WTC11 (cell line): ENCODE measurements around the gene ZNF22. TPM values are rescaled to one million over a fixed set of nuclear protein-coding genes. Genes with fewer than 3 reads are reported as not detected.

ENCODE experiments used
- ATAC-seq: fragments of 200-7000 bp; cut with Tn5 transposase; 2 replicates; pipeline ENCODE4 v1.10.0; 2021; ENCODE audit warnings: mild to moderate bottlenecking, moderate library complexity
- CTCF ChIA-PET: fragments of 300-600 bp; sonication (Branson Sonifier 250); formaldehyde crosslinking; loops from one replicate; lab custom pipeline; 2021; ENCODE audit warnings: antibody characterized with exemption; lab: Charles Lee
- POLR2A ChIA-PET: fragments of 350-600 bp; sonication (Branson Sonifier 250); formaldehyde crosslinking; loops from one replicate; lab custom pipeline; 2021; ENCODE audit warnings: antibody characterized with exemption; lab: Charles Lee
- DNase-seq: peaks from one replicate; pipeline ENCODE4 v3.0.0; 2021; ENCODE audit warnings: low spot score
- H3K27ac Mint-ChIP-seq: 2 replicates; pipeline ENCODE4 v1.8.0; 2021; ENCODE audit warnings: mixed read lengths
- H3K27me3 Mint-ChIP-seq: 2 replicates; pipeline ENCODE4 v1.8.0; 2021; ENCODE audit warnings: low read depth, mild to moderate bottlenecking, moderate library complexity, mixed read lengths
- H3K36me3 Mint-ChIP-seq: 2 replicates; pipeline ENCODE4 v1.8.0; 2021; ENCODE audit warnings: mixed read lengths
- H3K4me1 Mint-ChIP-seq: 2 replicates; pipeline ENCODE4 v1.8.0; 2022; ENCODE audit warnings: mixed read lengths
- H3K4me3 Mint-ChIP-seq: 2 replicates; pipeline ENCODE4 v1.8.0; 2021; ENCODE audit warnings: mild to moderate bottlenecking, moderate library complexity, mixed read lengths
- H3K9me3 Mint-ChIP-seq: 2 replicates; pipeline ENCODE4 v1.8.0; 2021; ENCODE audit warnings: mixed read lengths
- CBFB ChIP-seq: sonication (generic); formaldehyde crosslinking; IDR thresholded peaks from 2 replicates; pipeline ENCODE4 v1.8.1; 2022; ENCODE audit warnings: mild to moderate bottlenecking, low read depth, missing genetic modification reagents
- ELF4 ChIP-seq: sonication (generic); formaldehyde crosslinking; IDR thresholded peaks from 2 replicates; pipeline ENCODE4 v1.8.1; 2022; ENCODE audit warnings: low read depth, mild to moderate bottlenecking, moderate library complexity, missing genetic modification reagents
- ESRRA ChIP-seq: sonication (generic); formaldehyde crosslinking; IDR thresholded peaks from 2 replicates; pipeline ENCODE4 v1.8.1; 2022; ENCODE audit warnings: mild to moderate bottlenecking, missing genetic modification reagents, borderline replicate concordance
- FOXJ3 ChIP-seq: sonication (generic); formaldehyde crosslinking; IDR thresholded peaks from 2 replicates; pipeline ENCODE4 v1.9.0; 2021; ENCODE audit warnings: missing genetic modification reagents, mild to moderate bottlenecking, borderline replicate concordance
- GABPB1 ChIP-seq: sonication (generic); formaldehyde crosslinking; IDR thresholded peaks from 2 replicates; pipeline ENCODE4 v1.8.1; 2023; ENCODE audit warnings: mild to moderate bottlenecking, missing genetic modification reagents
- GRHL2 ChIP-seq: fragments of 250-450 bp; sonication (Bioruptor Pico); IDR thresholded peaks from 2 replicates; pipeline ENCODE4 v1.8.0; 2022; ENCODE audit warnings: mild to moderate bottlenecking, moderate library complexity; ENCODE audit not compliant: insufficient replicate concordance, severe bottlenecking
- IRF2 ChIP-seq: sonication (generic); formaldehyde crosslinking; IDR thresholded peaks from 2 replicates; pipeline ENCODE4 v1.8.0; 2022; ENCODE audit warnings: low read depth, missing genetic modification reagents, borderline replicate concordance
- JUN ChIP-seq: sonication (generic); formaldehyde crosslinking; IDR thresholded peaks from 2 replicates; pipeline ENCODE4 v1.8.0; 2023; ENCODE audit warnings: mild to moderate bottlenecking, missing genetic modification reagents
- MXD4 ChIP-seq: fragments of 250-450 bp; sonication (Bioruptor Pico); IDR thresholded peaks from 2 replicates; pipeline ENCODE4 v1.8.0; 2021; ENCODE audit warnings: mild to moderate bottlenecking, moderate library complexity, borderline replicate concordance
- NFATC4 ChIP-seq: fragments of 250-450 bp; sonication (Bioruptor Pico); IDR thresholded peaks from 2 replicates; pipeline ENCODE4 v1.9.0; 2021; ENCODE audit warnings: mild to moderate bottlenecking
- RORB ChIP-seq: fragments of 250-450 bp; sonication (Bioruptor Pico); IDR thresholded peaks from 2 replicates; pipeline ENCODE4 v1.9.0; 2021; ENCODE audit warnings: mild to moderate bottlenecking
- ZMAT4 ChIP-seq: fragments of 250-450 bp; sonication (Bioruptor Pico); IDR thresholded peaks from 2 replicates; pipeline ENCODE4 v1.9.0; 2021; ENCODE audit warnings: mild to moderate bottlenecking
- ZNF281 ChIP-seq: sonication (generic); formaldehyde crosslinking; IDR thresholded peaks from 2 replicates; pipeline ENCODE4 v1.8.0; 2023; ENCODE audit warnings: mild to moderate bottlenecking, missing genetic modification reagents
- ZNF396 ChIP-seq: fragments of 250-450 bp; sonication (Bioruptor Pico); IDR thresholded peaks from 2 replicates; pipeline ENCODE4 v1.8.0; 2021; ENCODE audit warnings: mild to moderate bottlenecking, moderate library complexity, borderline replicate concordance
- total RNA-seq: library from RNA; stranded (reverse); gene quantifications from 3 replicates; pipeline ENCODE4 v1.2.3, GENCODE V29; 2021
- TF ChIP-seq, protein P1 (sequence below): sonication (generic); formaldehyde crosslinking; IDR thresholded peaks from 2 replicates; pipeline ENCODE4 v1.8.1; 2023; ENCODE audit warnings: mild to moderate bottlenecking, missing genetic modification reagents, borderline replicate concordance
- TF ChIP-seq, protein P2 (sequence below): sonication (generic); formaldehyde crosslinking; IDR thresholded peaks from 2 replicates; pipeline ENCODE4 v1.8.0; 2022; ENCODE audit warnings: mild to moderate bottlenecking, missing genetic modification reagents
- TF ChIP-seq, protein P3 (sequence below): sonication (generic); formaldehyde crosslinking; IDR thresholded peaks from 2 replicates; pipeline ENCODE4 v1.8.0; 2022; ENCODE audit warnings: mild to moderate bottlenecking, missing genetic modification reagents
- TF ChIP-seq, protein P4 (sequence below): sonication (generic); formaldehyde crosslinking; conservative IDR thresholded peaks from 2 replicates; pipeline ENCODE4 v1.8.1; 2022; ENCODE audit warnings: mild to moderate bottlenecking, missing genetic modification reagents
- TF ChIP-seq, protein P5 (sequence below): sonication (generic); formaldehyde crosslinking; IDR thresholded peaks from 2 replicates; pipeline ENCODE4 v1.8.1; 2023; ENCODE audit warnings: mild to moderate bottlenecking, missing genetic modification reagents, moderate library complexity
- TF ChIP-seq, protein P6 (sequence below): sonication (generic); formaldehyde crosslinking; IDR thresholded peaks from 2 replicates; pipeline ENCODE4 v1.8.1; 2023; ENCODE audit warnings: mild to moderate bottlenecking, missing genetic modification reagents, moderate library complexity

The ZNF22 gene
- total RNA-seq, 1 experiment from 2014 or later = 31.0 TPM

DNA sequence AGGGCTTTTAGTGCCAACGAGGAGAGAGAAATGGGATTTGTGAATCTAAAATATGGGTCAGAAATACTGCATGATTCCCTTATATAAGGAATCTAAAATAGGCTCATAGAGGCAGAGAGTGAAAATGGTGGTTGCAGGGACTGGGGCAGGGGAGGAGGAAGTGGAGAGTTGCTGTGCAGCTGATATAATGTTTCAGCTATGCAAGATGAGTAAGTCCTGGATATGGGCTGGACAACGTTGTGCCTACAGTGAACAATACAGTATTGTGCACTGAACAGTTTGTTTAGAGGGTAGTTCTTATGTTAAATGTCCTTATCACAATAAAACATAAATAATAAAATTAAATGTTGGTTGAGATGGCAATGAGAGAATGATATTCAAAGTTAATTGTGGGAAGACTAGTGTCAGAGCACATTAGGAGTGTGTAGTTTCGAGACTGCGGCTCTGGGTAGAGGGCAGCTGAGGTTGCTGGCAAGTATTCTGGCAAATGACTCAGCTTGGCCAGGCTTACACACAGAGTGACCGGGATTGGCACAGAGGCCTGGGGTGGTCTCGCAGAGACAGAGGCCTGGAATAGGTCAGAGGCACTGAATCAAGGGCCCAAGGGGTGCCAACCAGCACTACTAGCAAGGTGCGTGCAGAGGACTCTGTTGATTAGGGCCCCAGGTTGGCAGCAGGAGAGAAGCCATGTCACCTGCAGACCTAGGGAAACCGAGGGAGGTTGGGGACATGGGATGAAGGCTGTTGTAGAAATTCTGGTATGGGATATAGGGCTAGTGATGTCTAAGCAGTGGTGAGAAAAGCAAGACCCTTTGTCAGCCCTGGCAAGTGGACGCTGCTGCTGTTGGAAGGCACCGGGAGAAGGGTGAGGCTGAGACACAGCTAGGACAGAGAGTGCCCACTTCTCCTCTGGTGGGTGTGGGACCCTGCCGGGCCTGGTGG lies 19.3 kb upstream of the ZNF22 start (continued):
- TF ChIP-seq, protein P1, sequence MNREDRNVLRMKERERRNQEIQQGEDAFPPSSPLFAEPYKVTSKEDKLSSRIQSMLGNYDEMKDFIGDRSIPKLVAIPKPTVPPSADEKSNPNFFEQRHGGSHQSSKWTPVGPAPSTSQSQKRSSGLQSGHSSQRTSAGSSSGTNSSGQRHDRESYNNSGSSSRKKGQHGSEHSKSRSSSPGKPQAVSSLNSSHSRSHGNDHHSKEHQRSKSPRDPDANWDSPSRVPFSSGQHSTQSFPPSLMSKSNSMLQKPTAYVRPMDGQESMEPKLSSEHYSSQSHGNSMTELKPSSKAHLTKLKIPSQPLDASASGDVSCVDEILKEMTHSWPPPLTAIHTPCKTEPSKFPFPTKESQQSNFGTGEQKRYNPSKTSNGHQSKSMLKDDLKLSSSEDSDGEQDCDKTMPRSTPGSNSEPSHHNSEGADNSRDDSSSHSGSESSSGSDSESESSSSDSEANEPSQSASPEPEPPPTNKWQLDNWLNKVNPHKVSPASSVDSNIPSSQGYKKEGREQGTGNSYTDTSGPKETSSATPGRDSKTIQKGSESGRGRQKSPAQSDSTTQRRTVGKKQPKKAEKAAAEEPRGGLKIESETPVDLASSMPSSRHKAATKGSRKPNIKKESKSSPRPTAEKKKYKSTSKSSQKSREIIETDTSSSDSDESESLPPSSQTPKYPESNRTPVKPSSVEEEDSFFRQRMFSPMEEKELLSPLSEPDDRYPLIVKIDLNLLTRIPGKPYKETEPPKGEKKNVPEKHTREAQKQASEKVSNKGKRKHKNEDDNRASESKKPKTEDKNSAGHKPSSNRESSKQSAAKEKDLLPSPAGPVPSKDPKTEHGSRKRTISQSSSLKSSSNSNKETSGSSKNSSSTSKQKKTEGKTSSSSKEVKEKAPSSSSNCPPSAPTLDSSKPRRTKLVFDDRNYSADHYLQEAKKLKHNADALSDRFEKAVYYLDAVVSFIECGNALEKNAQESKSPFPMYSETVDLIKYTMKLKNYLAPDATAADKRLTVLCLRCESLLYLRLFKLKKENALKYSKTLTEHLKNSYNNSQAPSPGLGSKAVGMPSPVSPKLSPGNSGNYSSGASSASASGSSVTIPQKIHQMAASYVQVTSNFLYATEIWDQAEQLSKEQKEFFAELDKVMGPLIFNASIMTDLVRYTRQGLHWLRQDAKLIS (CRISPR knock-in tag) = no peak

- CTCF ChIA-PET = no interaction called here
- ATAC-seq (no peak), DNase-seq (no peak)
- no peak for TF ChIP-seq IRF2 (CRISPR knock-in tag)
- TF ChIP-seq ELF4 (CRISPR knock-in tag) = no peak
- TF ChIP-seq, protein P2, sequence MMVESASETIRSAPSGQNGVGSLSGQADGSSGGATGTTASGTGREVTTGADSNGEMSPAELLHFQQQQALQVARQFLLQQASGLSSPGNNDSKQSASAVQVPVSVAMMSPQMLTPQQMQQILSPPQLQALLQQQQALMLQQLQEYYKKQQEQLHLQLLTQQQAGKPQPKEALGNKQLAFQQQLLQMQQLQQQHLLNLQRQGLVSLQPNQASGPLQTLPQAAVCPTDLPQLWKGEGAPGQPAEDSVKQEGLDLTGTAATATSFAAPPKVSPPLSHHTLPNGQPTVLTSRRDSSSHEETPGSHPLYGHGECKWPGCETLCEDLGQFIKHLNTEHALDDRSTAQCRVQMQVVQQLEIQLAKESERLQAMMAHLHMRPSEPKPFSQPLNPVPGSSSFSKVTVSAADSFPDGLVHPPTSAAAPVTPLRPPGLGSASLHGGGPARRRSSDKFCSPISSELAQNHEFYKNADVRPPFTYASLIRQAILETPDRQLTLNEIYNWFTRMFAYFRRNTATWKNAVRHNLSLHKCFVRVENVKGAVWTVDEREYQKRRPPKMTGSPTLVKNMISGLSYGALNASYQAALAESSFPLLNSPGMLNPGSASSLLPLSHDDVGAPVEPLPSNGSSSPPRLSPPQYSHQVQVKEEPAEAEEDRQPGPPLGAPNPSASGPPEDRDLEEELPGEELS (CRISPR knock-in tag) = no peak
- TF ChIP-seq GABPB1 (CRISPR knock-in tag) = no peak
- TF ChIP-seq, protein P3, sequence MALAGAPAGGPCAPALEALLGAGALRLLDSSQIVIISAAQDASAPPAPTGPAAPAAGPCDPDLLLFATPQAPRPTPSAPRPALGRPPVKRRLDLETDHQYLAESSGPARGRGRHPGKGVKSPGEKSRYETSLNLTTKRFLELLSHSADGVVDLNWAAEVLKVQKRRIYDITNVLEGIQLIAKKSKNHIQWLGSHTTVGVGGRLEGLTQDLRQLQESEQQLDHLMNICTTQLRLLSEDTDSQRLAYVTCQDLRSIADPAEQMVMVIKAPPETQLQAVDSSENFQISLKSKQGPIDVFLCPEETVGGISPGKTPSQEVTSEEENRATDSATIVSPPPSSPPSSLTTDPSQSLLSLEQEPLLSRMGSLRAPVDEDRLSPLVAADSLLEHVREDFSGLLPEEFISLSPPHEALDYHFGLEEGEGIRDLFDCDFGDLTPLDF (CRISPR knock-in tag) = no peak
- TF ChIP-seq, protein P4, sequence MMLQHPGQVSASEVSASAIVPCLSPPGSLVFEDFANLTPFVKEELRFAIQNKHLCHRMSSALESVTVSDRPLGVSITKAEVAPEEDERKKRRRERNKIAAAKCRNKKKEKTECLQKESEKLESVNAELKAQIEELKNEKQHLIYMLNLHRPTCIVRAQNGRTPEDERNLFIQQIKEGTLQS (CRISPR knock-in tag) = no peak
- no peak for TF ChIP-seq NFATC4 (CRISPR knock-in tag)
- no peak for TF ChIP-seq GRHL2 (CRISPR knock-in tag)
- TF ChIP-seq JUN (CRISPR knock-in tag) = no peak
- TF ChIP-seq MXD4 = no peak
- TF ChIP-seq ESRRA (CRISPR knock-in tag) = no peak
- no peak for TF ChIP-seq RORB (CRISPR knock-in tag)
- TF ChIP-seq, all 79 proteins: peak for 0
- H3K36me3 Mint-ChIP-seq = no peaks in the 10 kb centered on the region
- H3K4me1 Mint-ChIP-seq = peaks cover 55% of the 10 kb centered on the region
- no peak overlapping the region for H3K27ac Mint-ChIP-seq
- peaks cover 3% of the 10 kb centered on the region; the same call in 1 of the 2 replicates for H3K27me3 Mint-ChIP-seq
- H3K9me3 Mint-ChIP-seq = no peaks in the 10 kb centered on the region
- POLR2A ChIA-PET = no interaction called here
- H3K4me3 Mint-ChIP-seq = no peak overlapping the region
These were observed 18.6 kb upstream of the ZNF22 start for GRCh38 chr10:44982114-44982460.

- no peak overlapping the region for H3K27ac Mint-ChIP-seq
- CTCF ChIA-PET = no interaction called here
- TF ChIP-seq, protein P5, sequence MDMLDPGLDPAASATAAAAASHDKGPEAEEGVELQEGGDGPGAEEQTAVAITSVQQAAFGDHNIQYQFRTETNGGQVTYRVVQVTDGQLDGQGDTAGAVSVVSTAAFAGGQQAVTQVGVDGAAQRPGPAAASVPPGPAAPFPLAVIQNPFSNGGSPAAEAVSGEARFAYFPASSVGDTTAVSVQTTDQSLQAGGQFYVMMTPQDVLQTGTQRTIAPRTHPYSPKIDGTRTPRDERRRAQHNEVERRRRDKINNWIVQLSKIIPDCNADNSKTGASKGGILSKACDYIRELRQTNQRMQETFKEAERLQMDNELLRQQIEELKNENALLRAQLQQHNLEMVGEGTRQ (CRISPR knock-in tag) = no peak
- no peak for TF ChIP-seq CBFB (CRISPR knock-in tag)
- no peak for TF ChIP-seq ZNF396 (CRISPR knock-in tag)
- no peak for TF ChIP-seq FOXJ3 (CRISPR knock-in tag)
- no peak for TF ChIP-seq ZMAT4 (CRISPR knock-in tag)
- TF ChIP-seq ZNF281 (CRISPR knock-in tag) = no peak
- TF ChIP-seq, protein P6, sequence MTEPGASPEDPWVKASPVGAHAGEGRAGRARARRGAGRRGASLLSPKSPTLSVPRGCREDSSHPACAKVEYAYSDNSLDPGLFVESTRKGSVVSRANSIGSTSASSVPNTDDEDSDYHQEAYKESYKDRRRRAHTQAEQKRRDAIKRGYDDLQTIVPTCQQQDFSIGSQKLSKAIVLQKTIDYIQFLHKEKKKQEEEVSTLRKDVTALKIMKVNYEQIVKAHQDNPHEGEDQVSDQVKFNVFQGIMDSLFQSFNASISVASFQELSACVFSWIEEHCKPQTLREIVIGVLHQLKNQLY (CRISPR knock-in tag) = no peak
These were observed 18.2 kb upstream of the ZNF22 start for GRCh38 chr10:44982496-44982895.

More at GRCh38 chr10:44982496-44982895, 18.2 kb upstream of the ZNF22 start:
- Mint-ChIP-seq H3K4me1 (peaks cover 59% of the 10 kb centered on the region), H3K36me3 (no peaks in the 10 kb centered on the region), H3K4me3 (no peak overlapping the region), H3K27me3 (peaks cover 2% of the 10 kb centered on the region; the same call in 1 of the 2 replicates), H3K9me3 (no peaks in the 10 kb centered on the region)
- POLR2A ChIA-PET = no interaction called here
- DNase-seq (no peak), ATAC-seq (no peak)
